ENCODE data around the gene METAP2.

GRCh38 chr12:95504140-95504539, 30.2 kb downstream of the METAP2 start:
- TF ChIP-seq EZH2 (IDR thresholded peaks at IDR 0.05; ENCODE audit: insufficient read depth, low read length) (no peak), CTCF (IDR thresholded peaks at IDR 0.05; ENCODE audit: insufficient read depth, low read depth, low read length) (no peak)

Measured in astrocyte (in vitro differentiated cells and primary cell).